Hippocampal formation (tissue), 2 donors: Measurements from ENCODE around the gene HINT3.
"Not testable (repeated sequence)": the region's sequence is repeated elsewhere in the genome, so short reads cannot be mapped to it uniquely, and the experiment has no call there.

Experiments
- DNase-seq, 2 donors: peaks; one replicate each; lab custom pipeline; 2025; lab: John Stamatoyannopoulos, UW

HINT3 gene

GRCh38 chr6:125956506-125957390 is at the start of gene HINT3:
Gene HINT3, plus strand, starts transcription at chr6:125956770. Its CDS starts 208 bp downstream, at chr6:125956978.
- DNase-seq: peak; percentile 92 to 94

- no peak for DNase-seq
These were observed 46.0 kb upstream of the HINT3 start for GRCh38 chr6:125910527-125910926.

GRCh38 chr6:125911051-125911451 is 45.5 kb upstream of the HINT3 start:
- DNase-seq: not testable (repeated sequence)

GRCh38 chr6:125912430-125912829 is 44.1 kb upstream of the HINT3 start:
- not testable (repeated sequence) for DNase-seq

- DNase-seq: no peak
These were observed 43.4 kb upstream of the HINT3 start for GRCh38 chr6:125913145-125913544.

GRCh38 chr6:125913864-125914351 is 42.7 kb upstream of the HINT3 start:
- no peak for DNase-seq

- DNase-seq: no peak
These were observed 38.3 kb upstream of the HINT3 start for GRCh38 chr6:125918230-125918629.

- peak in 1 of 2 donors; percentile 17 for DNase-seq
These were observed 37.6 kb upstream of the HINT3 start for GRCh38 chr6:125918681-125919566.

GRCh38 chr6:125919618-125920017 is 37.0 kb upstream of the HINT3 start:
- DNase-seq: no peak

- DNase-seq: no peak
These were observed 34.2 kb upstream of the HINT3 start for GRCh38 chr6:125922322-125922860.

- no peak for DNase-seq
These were observed 33.1 kb upstream of the HINT3 start for GRCh38 chr6:125923366-125923877.

GRCh38 chr6:125924169-125924568 is 32.4 kb upstream of the HINT3 start:
- no peak for DNase-seq

- DNase-seq: no peak
These were observed 31.7 kb upstream of the HINT3 start for GRCh38 chr6:125924697-125925358.

- no peak for DNase-seq
These were observed 29.9 kb upstream of the HINT3 start for GRCh38 chr6:125926711-125927110.

GRCh38 chr6:125927761-125928160 is 28.8 kb upstream of the HINT3 start:
- DNase-seq: no peak

- DNase-seq: no peak
These were observed 25.7 kb upstream of the HINT3 start for GRCh38 chr6:125930765-125931418.

- no peak for DNase-seq
These were observed 24.7 kb upstream of the HINT3 start for GRCh38 chr6:125931733-125932450.

- DNase-seq: no peak
These were observed 24.1 kb upstream of the HINT3 start for GRCh38 chr6:125932451-125932795.

GRCh38 chr6:125935520-125935919 is 21.1 kb upstream of the HINT3 start:
- DNase-seq: not testable (repeated sequence)

GRCh38 chr6:125939026-125939425 is 17.5 kb upstream of the HINT3 start:
- DNase-seq: no peak
